Lower lobe of right lung (tissue), 2 donors: ENCODE results near the gene RTN4IP1. TPM values are rescaled to one million over a fixed set of nuclear protein-coding genes. Genes with fewer than 3 reads are reported as not detected.
A peak's percentile ranks its signal among the peaks of the same experiment; 100 is the strongest.
"Not testable (repeated sequence)": the region's sequence is repeated elsewhere in the genome, so short reads cannot be mapped to it uniquely, and the experiment has no call there.

ENCODE experiments used
- ATAC-seq, 2 donors: fragments of 200-7000 bp; cut with Tn5 transposase; one replicate each; pipeline ENCODE4 v1.9.1; 2020 to 2022; ENCODE audit warnings: mild to moderate bottlenecking in 2 of 2, moderate library complexity in 2 of 2
- DNase-seq: peaks from one replicate; pipeline ENCODE4 v3.0.0-alpha.2; 2020
- H3K27ac ChIP-seq: fragments of 200-600 bp; one replicate; pipeline ENCODE4 v1.8.0; 2022
- H3K27me3 ChIP-seq: fragments of 200-600 bp; one replicate; pipeline ENCODE4 v1.8.0; 2022; ENCODE audit warnings: low read depth
- H3K36me3 ChIP-seq: fragments of 200-600 bp; one replicate; pipeline ENCODE4 v1.8.0; 2022; ENCODE audit warnings: mild to moderate bottlenecking
- H3K4me1 ChIP-seq: fragments of 200-600 bp; one replicate; pipeline ENCODE4 v1.8.0; 2022
- H3K4me3 ChIP-seq: fragments of 200-600 bp; one replicate; pipeline ENCODE4 v1.8.0; 2022; ENCODE audit warnings: mild to moderate bottlenecking
- H3K9me3 ChIP-seq: fragments of 200-600 bp; one replicate; pipeline ENCODE4 v1.8.0; 2022
- intact Hi-C: fragments of 100-400 bp; cut with DNase I; formaldehyde crosslinking; loops from one replicate; pipeline ENCODE4 v1.11.0; 2022
- total RNA-seq: library from RNA; stranded (reverse); fragmentation: NEBNext Ultra II Directional; extraction: Animal tissue kit (Norgen Biotek cat#: 25700); gene quantifications from one replicate; pipeline ENCODE4 v1.2.1, GENCODE V29; 2021
- TF ChIP-seq, protein P1 (sequence below): fragments of 200-600 bp; IDR thresholded peaks from one replicate; pipeline ENCODE4 v1.8.0; 2022; ENCODE audit warnings: antibody characterized with exemption, mild to moderate bottlenecking
- donor health status: DM: no; HTN: yes; CAD: no; lungs with severe emphysema.

The RTN4IP1 gene
- total RNA-seq, 1 donor from 2014 or later = 4.1 TPM

DNA sequence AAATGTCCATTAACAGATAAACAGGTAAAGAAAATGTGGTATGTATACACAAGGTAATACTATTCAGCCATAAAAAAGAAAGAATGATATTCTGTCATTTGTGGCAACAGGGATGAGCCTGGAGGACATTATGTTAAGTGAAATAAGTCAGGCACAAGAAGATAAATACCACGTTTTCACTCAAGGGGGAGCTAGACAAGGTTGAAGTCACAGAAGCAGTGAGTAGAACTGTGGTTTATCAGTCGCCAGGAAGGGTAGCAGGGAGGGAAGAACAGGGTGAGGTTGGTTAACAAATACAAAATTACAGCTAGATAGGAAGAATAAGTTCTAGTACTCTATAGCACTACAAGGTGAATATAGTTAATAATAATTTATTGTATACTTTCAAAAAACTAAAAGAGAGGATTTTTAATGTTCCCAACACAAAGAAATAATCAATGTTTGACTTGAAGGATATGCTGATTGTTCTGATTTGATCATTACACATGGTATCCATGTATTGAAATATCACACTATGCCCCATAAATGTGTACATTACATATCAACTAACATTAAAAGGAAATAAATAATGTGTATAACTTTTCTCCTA is 21.1 kb downstream of the RTN4IP1 start:
- no peaks in the 10 kb centered on the region for H3K36me3 ChIP-seq
- no peaks in the 10 kb centered on the region for H3K4me1 ChIP-seq
- ATAC-seq = peak; percentile 75 to 81
- no peaks in the 10 kb centered on the region for H3K27me3 ChIP-seq
- intact Hi-C loops = no loop called here
- no peak for DNase-seq
- TF ChIP-seq, protein P1, sequence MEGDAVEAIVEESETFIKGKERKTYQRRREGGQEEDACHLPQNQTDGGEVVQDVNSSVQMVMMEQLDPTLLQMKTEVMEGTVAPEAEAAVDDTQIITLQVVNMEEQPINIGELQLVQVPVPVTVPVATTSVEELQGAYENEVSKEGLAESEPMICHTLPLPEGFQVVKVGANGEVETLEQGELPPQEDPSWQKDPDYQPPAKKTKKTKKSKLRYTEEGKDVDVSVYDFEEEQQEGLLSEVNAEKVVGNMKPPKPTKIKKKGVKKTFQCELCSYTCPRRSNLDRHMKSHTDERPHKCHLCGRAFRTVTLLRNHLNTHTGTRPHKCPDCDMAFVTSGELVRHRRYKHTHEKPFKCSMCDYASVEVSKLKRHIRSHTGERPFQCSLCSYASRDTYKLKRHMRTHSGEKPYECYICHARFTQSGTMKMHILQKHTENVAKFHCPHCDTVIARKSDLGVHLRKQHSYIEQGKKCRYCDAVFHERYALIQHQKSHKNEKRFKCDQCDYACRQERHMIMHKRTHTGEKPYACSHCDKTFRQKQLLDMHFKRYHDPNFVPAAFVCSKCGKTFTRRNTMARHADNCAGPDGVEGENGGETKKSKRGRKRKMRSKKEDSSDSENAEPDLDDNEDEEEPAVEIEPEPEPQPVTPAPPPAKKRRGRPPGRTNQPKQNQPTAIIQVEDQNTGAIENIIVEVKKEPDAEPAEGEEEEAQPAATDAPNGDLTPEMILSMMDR = peak; percentile 63
- no peak overlapping the region for H3K4me3 ChIP-seq
- H3K27ac ChIP-seq = no peak overlapping the region
- H3K9me3 ChIP-seq = no peaks in the 10 kb centered on the region

DNA sequence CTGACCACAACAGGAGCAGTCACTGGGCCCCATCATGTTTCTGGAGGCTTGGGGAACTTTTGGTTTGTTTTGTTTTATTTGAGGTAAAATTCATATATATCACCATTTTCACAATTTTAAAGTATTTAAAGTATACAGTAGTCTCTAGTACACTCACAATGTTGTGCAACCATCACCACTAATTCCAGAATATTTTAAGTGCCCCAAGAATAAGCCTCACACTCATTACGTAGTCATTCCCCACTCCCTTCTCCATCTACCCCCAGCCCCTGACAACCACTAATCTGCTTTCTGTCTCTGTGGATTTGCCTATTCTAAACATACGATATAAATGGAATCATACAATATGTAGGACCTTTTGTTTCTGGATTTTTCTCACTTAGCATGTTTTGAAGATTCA is 29.0 kb downstream of the RTN4IP1 start:
- Histone ChIP-seq H3K27me3 (no peaks in the 10 kb centered on the region), H3K4me1 (no peaks in the 10 kb centered on the region), H3K4me3 (no peak overlapping the region), H3K36me3 (no peaks in the 10 kb centered on the region), H3K9me3 (no peaks in the 10 kb centered on the region), H3K27ac (no peak overlapping the region)
- ATAC-seq = no peak
- TF ChIP-seq, protein P1 = no peak
- no peak for DNase-seq
- intact Hi-C loops = no loop called here

DNA sequence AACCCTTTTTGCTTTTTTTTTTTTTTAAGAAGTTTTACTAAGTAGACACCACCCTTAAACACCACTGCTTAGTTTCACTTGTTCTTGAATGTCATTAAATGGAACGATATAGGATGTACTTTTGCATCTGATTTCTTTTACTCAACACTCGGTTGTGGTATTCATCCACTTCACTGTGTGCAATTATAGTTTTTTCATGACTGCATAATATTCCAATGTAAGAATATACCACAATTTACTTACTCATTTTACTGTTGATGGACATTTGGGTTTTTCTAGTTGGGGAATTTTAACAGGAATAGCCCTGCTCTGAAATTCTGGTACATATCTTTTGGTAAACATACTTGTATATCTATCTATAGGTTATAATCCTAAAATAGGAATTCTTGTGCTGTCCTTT is 29.9 kb downstream of the RTN4IP1 start:
- Histone ChIP-seq H3K36me3 (no peaks in the 10 kb centered on the region), H3K27ac (no peak overlapping the region), H3K4me3 (no peak overlapping the region), H3K27me3 (no peaks in the 10 kb centered on the region), H3K4me1 (no peaks in the 10 kb centered on the region), H3K9me3 (no peaks in the 10 kb centered on the region)
- TF ChIP-seq, protein P1 = no peak
- DNase-seq = no peak
- no peak for ATAC-seq
- intact Hi-C loops = no loop called here

DNA sequence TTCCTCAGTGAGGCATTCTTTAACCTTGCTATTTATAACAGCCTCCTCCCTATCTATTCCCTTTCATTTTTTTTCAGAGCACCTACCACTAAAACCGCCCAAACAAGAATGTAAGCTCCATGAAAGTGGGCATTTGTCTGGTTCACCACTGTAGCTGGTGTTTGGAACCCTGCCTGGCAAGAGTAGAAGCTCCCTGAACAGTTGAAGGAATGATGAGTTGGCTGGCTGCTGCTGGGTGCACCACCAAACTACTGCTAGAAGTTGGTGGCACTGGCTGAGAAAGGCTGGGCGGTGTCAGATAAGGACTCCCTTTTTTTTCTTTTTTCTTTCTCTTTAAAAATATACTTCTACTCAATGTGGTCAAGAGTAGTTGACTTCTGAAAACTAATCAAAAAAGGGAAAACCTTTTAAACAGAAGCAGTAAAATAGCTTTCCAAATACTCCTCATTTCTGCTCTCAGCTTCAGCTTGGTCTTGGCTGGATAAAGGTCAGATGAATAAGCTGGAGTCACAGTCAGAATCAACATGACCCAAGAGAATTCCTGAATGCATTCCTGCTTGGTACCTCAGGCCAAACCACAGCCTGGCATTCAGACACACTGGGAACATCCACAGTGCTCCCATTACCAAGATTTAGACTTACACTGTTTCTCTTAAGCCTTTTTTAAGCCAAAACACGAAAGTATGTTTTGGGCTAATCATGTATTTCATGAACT is 38.0 kb downstream of the RTN4IP1 start:
- no peak for DNase-seq
- H3K36me3 ChIP-seq = peaks cover 17% of the 10 kb centered on the region
- no peak for ATAC-seq
- intact Hi-C loops = no loop called here
- no peaks in the 10 kb centered on the region for H3K4me1 ChIP-seq
- H3K27ac ChIP-seq = no peak overlapping the region
- H3K9me3 ChIP-seq = no peaks in the 10 kb centered on the region
- H3K27me3 ChIP-seq = no peaks in the 10 kb centered on the region
- TF ChIP-seq, protein P1 = no peak
- no peak overlapping the region for H3K4me3 ChIP-seq

DNA sequence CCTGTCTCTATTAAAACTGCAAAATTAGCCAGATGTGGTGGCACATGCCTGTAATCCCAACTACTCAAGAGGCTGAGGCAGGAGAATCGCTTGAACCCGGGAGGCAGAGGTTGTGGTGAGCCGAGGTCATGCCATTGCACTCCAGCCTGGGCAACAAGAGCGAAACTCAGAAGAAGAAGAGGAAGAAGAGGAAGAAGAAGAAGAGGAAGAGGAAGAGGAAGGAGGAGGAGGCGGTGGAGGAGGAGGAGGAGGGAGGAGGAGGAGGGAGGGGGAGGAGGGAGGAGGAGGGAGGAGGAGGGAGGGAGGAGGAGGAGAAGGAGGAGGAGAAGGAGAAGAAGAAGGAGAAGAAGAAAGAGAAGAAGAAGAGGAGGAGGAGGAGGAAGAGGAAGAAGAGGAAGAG is 40.4 kb downstream of the RTN4IP1 start:
- ATAC-seq, H3K9me3 ChIP-seq, H3K4me1 ChIP-seq, H3K4me3 ChIP-seq, intact Hi-C loops, H3K27me3 ChIP-seq, DNase-seq, H3K27ac ChIP-seq: not testable (repeated sequence)
- H3K36me3 ChIP-seq = peaks cover 27% of the 10 kb centered on the region

DNA sequence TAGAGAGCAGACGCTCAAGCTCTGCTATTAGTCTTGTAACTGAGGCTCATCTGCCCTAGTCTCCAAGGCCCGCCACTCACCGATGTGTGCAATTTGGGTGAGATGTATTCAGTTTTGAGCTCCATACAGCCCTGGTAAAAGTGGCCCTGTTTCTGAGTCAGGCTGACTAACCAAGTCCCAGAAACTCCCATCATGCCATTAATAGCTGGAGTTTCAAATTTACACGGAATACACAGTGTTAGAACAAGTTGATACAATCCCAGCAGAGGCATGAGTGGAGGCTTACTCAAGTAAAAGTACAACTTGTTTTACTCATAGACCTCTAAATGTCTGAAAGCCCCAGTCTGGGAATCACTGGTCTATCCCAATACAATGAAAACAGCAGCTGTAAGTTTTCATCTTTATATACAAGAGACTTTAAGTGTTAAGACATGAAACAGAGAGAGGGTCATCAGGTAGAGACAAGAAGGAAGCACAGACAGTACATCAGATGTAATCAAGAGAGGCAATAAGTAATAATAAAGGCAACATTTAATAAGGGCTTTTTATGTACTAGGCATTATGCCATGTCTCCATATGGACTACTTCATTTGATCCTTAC is 42.4 kb downstream of the RTN4IP1 start:
- TF ChIP-seq, protein P1 = no peak
- ATAC-seq (no peak), DNase-seq (no peak)
- Histone ChIP-seq H3K36me3 (peaks cover 39% of the 10 kb centered on the region), H3K4me3 (no peak overlapping the region), H3K27me3 (no peaks in the 10 kb centered on the region), H3K4me1 (no peaks in the 10 kb centered on the region), H3K9me3 (no peaks in the 10 kb centered on the region), H3K27ac (no peak overlapping the region)
- intact Hi-C loops = no loop called here
